ENCODE results near the gene FBN3.

GRCh38 chr19:8081569-8082550 lies 67.5 kb downstream of the FBN3 start:
- TF ChIP-seq POLR2A (IDR thresholded peaks at IDR 0.05) (no peak), CTCF (IDR thresholded peaks at IDR 0.05) (no peak)

All from heart left ventricle (tissue), 13 donors.